Endothelial cell of umbilical vein (primary cell): ENCODE results near the gene ORM2. TPM values are rescaled to one million over a fixed set of nuclear protein-coding genes. Genes with fewer than 3 reads are reported as not detected.

Experiments
- BruUV-seq: library from RNA; stranded (reverse); fragments of 400-500 nt; replicated peaks from 2 replicates; lab custom pipeline; 2021; lab: Mats Ljungman, UMichigan
- CTCF ChIA-PET: fragments of 300-600, 350-600 bp; sonication (Branson Sonifier 250); formaldehyde crosslinking; loops from one replicate; lab custom pipeline; 2021; ENCODE audit warnings: antibody characterized with exemption, inconsistent platforms; lab: Charles Lee
- POLR2A ChIA-PET: fragments of 300-600, 350-600 bp; sonication (Branson Sonifier 250); formaldehyde crosslinking; loops from one replicate; lab custom pipeline; 2021; ENCODE audit warnings: antibody characterized with exemption, inconsistent platforms; lab: Charles Lee
- DNase-seq: peaks from one replicate; pipeline ENCODE4 v3.0.0-alpha.2; 2011; ENCODE audit warnings: low read depth, low spot score
- FAIRE-seq: peaks from 2 replicates; lab custom pipeline; 2011; peaks lifted over from hg19 to GRCh38; lab: Jason Lieb, UNC
- H2AFZ ChIP-seq: 2 replicates; pipeline ENCODE4 v1.6.0; 2012; ENCODE audit warnings: low read depth, low read length, control low read depth, inconsistent platforms
- H3K27ac ChIP-seq: 2 replicates; pipeline ENCODE4 v1.5.1; 2011; ENCODE audit warnings: low read depth, mild to moderate bottlenecking, control low read depth, low read length, moderate library complexity; ENCODE audit not compliant: insufficient read depth
- H3K27me3 ChIP-seq, 2 experiments: 2 replicates each; pipeline versions ENCODE4 v1.6.0 to v1.6.1; 2011; ENCODE audit warnings: low read length in 2 of 2, mixed read lengths in 1 of 2; ENCODE audit not compliant: control insufficient read depth in 2 of 2, insufficient read depth in 2 of 2
- H3K36me3 ChIP-seq, 2 experiments: 2 replicates in 1 of 2; 3 replicates in 1 of 2; pipeline ENCODE4 v1.5.1; 2011; ENCODE audit warnings: low read length in 2 of 2, mild to moderate bottlenecking in 1 of 2, moderate library complexity in 1 of 2; ENCODE audit not compliant: control insufficient read depth in 2 of 2, insufficient read depth in 2 of 2; ENCODE audit errors: extremely low read depth in 1 of 2
- H3K4me1 ChIP-seq: 3 replicates; pipeline ENCODE4 v1.5.1; 2011; ENCODE audit warnings: mild to moderate bottlenecking, low read length; ENCODE audit not compliant: control insufficient read depth, insufficient read depth; ENCODE audit errors: extremely low read depth
- H3K4me2 ChIP-seq: 2 replicates; pipeline ENCODE4 v1.6.1; 2011; ENCODE audit warnings: low read length, control low read depth, mixed read lengths; ENCODE audit not compliant: insufficient read depth
- H3K4me3 ChIP-seq, 3 experiments: fragments of 200-600 bp in 1 of 3; sonication (generic), shearing (Covaris generic) in 1 of 3; replicated peaks in 1 of 3; 2 replicates each; pipeline ENCODE4 v1.5.1; 2011 to 2016; ENCODE audit warnings: control low read depth in 3 of 3, low read length in 3 of 3, mild to moderate bottlenecking in 2 of 3, inconsistent platforms in 1 of 3, low read depth in 1 of 3, moderate library complexity in 1 of 3; ENCODE audit not compliant: insufficient read depth in 1 of 3
- H3K79me2 ChIP-seq: 2 replicates; pipeline ENCODE4 v1.6.0; 2012; ENCODE audit warnings: low read length, inconsistent platforms; ENCODE audit not compliant: control insufficient read depth, insufficient read depth
- H3K9ac ChIP-seq: replicated peaks from 2 replicates; pipeline ENCODE3; 2011; ENCODE audit warnings: low read length, control low read depth; ENCODE audit not compliant: insufficient read depth; ENCODE audit errors: extremely low read depth
- H3K9me1 ChIP-seq: replicated peaks from 3 replicates; pipeline ENCODE4 v1.6.0; 2011; ENCODE audit warnings: mild to moderate bottlenecking, low read length; ENCODE audit not compliant: control insufficient read depth, insufficient read depth; ENCODE audit errors: extremely low read depth
- H3K9me3 ChIP-seq: replicated peaks from 2 replicates; pipeline ENCODE4 v1.5.1; 2012; ENCODE audit warnings: low read length, inconsistent platforms; ENCODE audit not compliant: control insufficient read depth, insufficient read depth
- H4K20me1 ChIP-seq: replicated peaks from 2 replicates; pipeline ENCODE3; 2011; ENCODE audit warnings: mild to moderate bottlenecking, low read length; ENCODE audit not compliant: control insufficient read depth, insufficient read depth; ENCODE audit errors: extremely low read depth
- EZH2 ChIP-seq: IDR thresholded peaks from 2 replicates; pipeline ENCODE4 v1.6.1; 2012; ENCODE audit warnings: borderline replicate concordance, low read depth, mild to moderate bottlenecking, moderate library complexity, low read length, inconsistent platforms; ENCODE audit not compliant: severe bottlenecking
- GATA2 ChIP-seq: IDR thresholded peaks from 2 replicates; pipeline ENCODE4 v1.7.0; 2011; ENCODE audit warnings: low read depth, mild to moderate bottlenecking, moderate library complexity, mixed read lengths, low read length; ENCODE audit not compliant: insufficient read length, insufficient read depth
- dilution Hi-C: fragments of 300-500 bp; cut with MboI; formaldehyde crosslinking; loops from one replicate; pipeline ENCODE4 v1.15.0; 2019; ENCODE audit warnings: low sequenced_read_pairs; ENCODE audit not compliant: extremely low pct_ligation_motif_present
- intact Hi-C: fragments of 100-400 bp; cut with micrococcal nuclease; formaldehyde crosslinking; loops from one replicate; pipeline ENCODE4 v1.10.0; 2022
- polyA plus RNA-seq, 4 experiments: library from polyadenylated mRNA; depleted of rRNA in 3 of 4; stranded (reverse) in 3 of 4; unstranded in 1 of 4; fragments of >200 nt; gene quantifications; 2 replicates each; pipeline versions ENCODE4 v1.2.1 to v1.2.3, GENCODE V29; 2011 to 2012; ENCODE audit warnings: missing spikeins in 1 of 4
- total RNA-seq: library from RNA; stranded (reverse); gene quantifications from 2 replicates; pipeline ENCODE4 v1.2.3, GENCODE V29; 2021
- TF ChIP-seq, protein P1 (sequence below), 2 donors: IDR thresholded peaks; 1 replicate in 1 of 2; 2 replicates in 1 of 2; pipeline ENCODE4 v1.5.1; 2011; ENCODE audit warnings: low read length in 2 of 2, mild to moderate bottlenecking in 2 of 2, moderate library complexity in 2 of 2, control low read depth in 1 of 2, inconsistent platforms in 1 of 2, low read depth in 1 of 2; ENCODE audit not compliant: insufficient read depth in 1 of 2; ENCODE audit errors: extremely low read depth in 1 of 2

The ORM2 gene
- total and polyA plus RNA-seq, 2 donors (not counting 3 experiments of a cell fraction or from before 2014, with no cell fraction given): not detected

DNA sequence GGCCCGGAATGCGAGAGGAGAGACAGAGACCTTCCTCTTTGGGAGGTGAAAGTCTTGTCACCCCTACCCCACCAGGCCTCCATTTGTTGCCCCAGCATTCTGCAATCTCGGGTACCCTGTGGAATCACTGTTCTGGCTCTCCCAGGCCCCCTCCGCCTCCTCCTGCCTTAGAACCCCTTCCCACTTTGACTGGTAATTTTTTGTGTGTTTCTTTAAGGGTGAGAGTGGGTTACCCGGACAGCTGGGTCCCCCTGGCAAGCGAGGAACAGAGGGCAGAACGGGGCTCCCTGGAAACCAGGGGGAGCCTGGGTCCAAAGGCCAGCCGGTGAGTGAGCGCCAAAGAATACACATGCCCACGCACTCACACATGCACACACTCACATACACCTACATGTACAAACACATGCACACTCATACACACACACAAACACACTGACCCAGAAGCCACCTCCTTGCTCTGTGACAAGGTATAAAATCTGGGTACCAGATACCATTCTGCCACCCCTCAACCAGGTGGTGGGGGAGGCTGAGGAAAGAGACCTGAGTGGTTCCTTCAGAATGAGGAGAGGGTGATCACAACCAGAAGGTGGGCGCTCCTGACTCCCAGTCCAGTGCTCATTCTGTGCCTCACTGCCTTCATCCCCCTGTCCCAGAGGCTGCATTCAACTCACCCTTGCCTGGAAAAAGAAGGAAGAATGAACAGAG is 37.6 kb upstream of the ORM2 start:
- intact Hi-C loops (loop anchor here (1.0 to 5.0 kb wide), 4 partner anchors 137 to 555 kb away; partner anchors contain the start of gene COL27A1), dilution Hi-C loops (loop anchor here (25.0 kb wide), 1 partner anchor 205 kb away; the partner anchor contains the start of genes AMBP and KIF12)
- Histone ChIP-seq H4K20me1 (no peaks in the 10 kb centered on the region), H2AFZ (no peak overlapping the region), H3K4me3 (no peak overlapping the region), H3K79me2 (no peaks in the 10 kb centered on the region), H3K9me1 (no peaks in the 10 kb centered on the region), H3K4me1 (no peaks in the 10 kb centered on the region), H3K36me3 (peaks cover 4 to 6% of the 10 kb centered on the region in 2 experiments), H3K9ac (no peak overlapping the region), H3K27ac (no peak overlapping the region), H3K9me3 (no peaks in the 10 kb centered on the region), H3K27me3 (no peaks in the 10 kb centered on the region), H3K4me2 (no peak overlapping the region)
- TF ChIP-seq GATA2: no peak
- no peak for TF ChIP-seq EZH2
- TF ChIP-seq, protein P1, sequence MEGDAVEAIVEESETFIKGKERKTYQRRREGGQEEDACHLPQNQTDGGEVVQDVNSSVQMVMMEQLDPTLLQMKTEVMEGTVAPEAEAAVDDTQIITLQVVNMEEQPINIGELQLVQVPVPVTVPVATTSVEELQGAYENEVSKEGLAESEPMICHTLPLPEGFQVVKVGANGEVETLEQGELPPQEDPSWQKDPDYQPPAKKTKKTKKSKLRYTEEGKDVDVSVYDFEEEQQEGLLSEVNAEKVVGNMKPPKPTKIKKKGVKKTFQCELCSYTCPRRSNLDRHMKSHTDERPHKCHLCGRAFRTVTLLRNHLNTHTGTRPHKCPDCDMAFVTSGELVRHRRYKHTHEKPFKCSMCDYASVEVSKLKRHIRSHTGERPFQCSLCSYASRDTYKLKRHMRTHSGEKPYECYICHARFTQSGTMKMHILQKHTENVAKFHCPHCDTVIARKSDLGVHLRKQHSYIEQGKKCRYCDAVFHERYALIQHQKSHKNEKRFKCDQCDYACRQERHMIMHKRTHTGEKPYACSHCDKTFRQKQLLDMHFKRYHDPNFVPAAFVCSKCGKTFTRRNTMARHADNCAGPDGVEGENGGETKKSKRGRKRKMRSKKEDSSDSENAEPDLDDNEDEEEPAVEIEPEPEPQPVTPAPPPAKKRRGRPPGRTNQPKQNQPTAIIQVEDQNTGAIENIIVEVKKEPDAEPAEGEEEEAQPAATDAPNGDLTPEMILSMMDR (IDR thresholded peaks at IDR 0.05; ENCODE audit: extremely low read depth in 1 of 2, insufficient read depth in 1 of 2, low read depth in 1 of 2, low read length in 2 of 2): no peak
- no peak for FAIRE-seq
- BruUV-seq: no TSS peak
- no peak for DNase-seq
- POLR2A ChIA-PET: interaction anchor here (0.6 kb wide), 1 partner anchor 131 kb away, joined by 3 read pairs; no protein-coding TSS in a partner anchor
- CTCF ChIA-PET: interaction anchor here (1.0 to 4.8 kb wide), 11 partner anchors 47 to 208 kb away, joined by 4 to 277 read pairs (median 15); partner anchors contain the start of gene COL27A1
